GM19193 (cell line): ENCODE results near the gene SGSH.
A peak's percentile ranks its signal among the peaks of the same experiment; 100 is the strongest.

ENCODE experiments used
- POLR2A ChIP-seq: IDR thresholded peaks from 4 replicates; pipeline ENCODE4 v1.6.1; 2011; ENCODE audit not compliant: insufficient read depth, insufficient read length; ENCODE audit errors: extremely low read depth

SGSH gene

GRCh38 chr17:80220054-80220735 is at the start of gene SGSH, which contains the start of gene SLC26A11:
Gene SGSH, minus strand, starts transcription at chr17:80220333. Its CDS starts 20 bp downstream, at chr17:80220313.
Gene SLC26A11, plus strand, starts transcription at chr17:80220427. Its CDS starts 1,134 bp downstream, at chr17:80221561.
- no peak for TF ChIP-seq POLR2A

- TF ChIP-seq POLR2A: no peak
These were observed 49.3 kb upstream of the SGSH start for GRCh38 chr17:80269405-80269807.

- no peak for TF ChIP-seq POLR2A
These were observed 48.3 kb upstream of the SGSH start for GRCh38 chr17:80268427-80268826.

GRCh38 chr17:80267391-80267790 is 47.3 kb upstream of the SGSH start:
- TF ChIP-seq POLR2A: no peak

GRCh38 chr17:80265205-80266068 is 45.3 kb upstream of the SGSH start:
- no peak for TF ChIP-seq POLR2A

GRCh38 chr17:80264205-80265075 is 44.3 kb upstream of the SGSH start:
- TF ChIP-seq POLR2A: peak; percentile 36

- TF ChIP-seq POLR2A: peak; percentile 99
These were observed 43.4 kb upstream of the SGSH start for GRCh38 chr17:80263253-80264204.

- no peak for TF ChIP-seq POLR2A
These were observed 42.7 kb upstream of the SGSH start for GRCh38 chr17:80262775-80263244.

GRCh38 chr17:80262291-80262690 is 42.2 kb upstream of the SGSH start:
- TF ChIP-seq POLR2A: no peak

- no peak for TF ChIP-seq POLR2A
These were observed 41.8 kb upstream of the SGSH start for GRCh38 chr17:80261895-80262279.

- TF ChIP-seq POLR2A: no peak
These were observed 41.2 kb upstream of the SGSH start for GRCh38 chr17:80261159-80261894.

GRCh38 chr17:80260791-80261158 is 40.6 kb upstream of the SGSH start, which contains the start of gene RNF213:
Gene RNF213, plus strand, starts transcription at chr17:80260852. Its CDS starts 2,830 bp downstream, at chr17:80263682.
- peak; percentile 68 for TF ChIP-seq POLR2A

- peak; percentile 35 for TF ChIP-seq POLR2A
These were observed 40.0 kb upstream of the SGSH start for GRCh38 chr17:80260069-80260535.

GRCh38 chr17:80259457-80260068 is 39.4 kb upstream of the SGSH start:
- TF ChIP-seq POLR2A: no peak
